HepG2 (cell line): ENCODE data around the gene TNPO3. TPM values are rescaled to one million over a fixed set of nuclear protein-coding genes. Genes with fewer than 3 reads are reported as not detected.

Experiments
- ATAC-seq: fragments of 200-7000 bp; cut with Tn5 transposase; 3 replicates; pipeline ENCODE4 v1.9.1; 2020; ENCODE audit warnings: mild to moderate bottlenecking, moderate library complexity
- BruUV-seq: library from RNA; stranded (reverse); fragments of 400-500 nt; replicated peaks from 2 replicates; lab custom pipeline; 2021; lab: Mats Ljungman, UMichigan
- CTCF ChIA-PET: fragments of 300-600 bp; formaldehyde crosslinking; extraction: SDS; loops from one replicate; lab custom pipeline; 2021; ENCODE audit warnings: low total read pairs, inconsistent platforms, low intra/inter-chr PET ratio; lab: Yijun Ruan, JAX
- POLR2A ChIA-PET: fragments of 350-600 bp; sonication (Branson Sonifier 250); formaldehyde crosslinking; loops from one replicate; lab custom pipeline; 2020; ENCODE audit warnings: antibody characterized with exemption, inconsistent platforms; lab: Yijun Ruan, JAX
- DNase-seq: peaks from one replicate; pipeline ENCODE4 v3.0.0-alpha.2; 2015; ENCODE audit warnings: low spot score
- FAIRE-seq: peaks from 3 replicates; lab custom pipeline; 2011; peaks lifted over from hg19 to GRCh38; lab: Jason Lieb, UNC
- H2AFZ ChIP-seq: one replicate; pipeline ENCODE4 v1.6.1; 2011; ENCODE audit warnings: low read length, inconsistent platforms
- H3K27ac ChIP-seq: fragments of 300-600 bp; 3 replicates; pipeline ENCODE4 v1.8.0; 2011; ENCODE audit warnings: mixed run types, mild to moderate bottlenecking, mixed read lengths, low read length, inconsistent platforms; ENCODE audit not compliant: insufficient read depth; ENCODE audit errors: extremely low read length
- H3K27me3 ChIP-seq, 2 experiments: fragments of 200-600 bp in 1 of 2; 2 replicates in 1 of 2; 3 replicates in 1 of 2; pipeline versions ENCODE4 v1.6.0 to v1.8.0; 2011; ENCODE audit warnings: low read length in 2 of 2, mild to moderate bottlenecking in 2 of 2, moderate library complexity in 2 of 2, inconsistent platforms in 1 of 2; ENCODE audit not compliant: insufficient read depth in 2 of 2, control insufficient read depth in 1 of 2
- H3K36me3 ChIP-seq, 2 experiments: fragments of 200-600 bp in 1 of 2; replicated peaks in 1 of 2; 2 replicates in 1 of 2; 3 replicates in 1 of 2; pipeline versions ENCODE4 v1.5.1 to v1.8.0; 2011; ENCODE audit warnings: low read length in 2 of 2, inconsistent platforms in 1 of 2; ENCODE audit not compliant: insufficient read depth in 2 of 2, control insufficient read depth in 1 of 2
- H3K4me1 ChIP-seq: 2 replicates; pipeline ENCODE4 v1.5.1; 2012; ENCODE audit warnings: low read length, inconsistent platforms; ENCODE audit not compliant: insufficient read depth
- H3K4me2 ChIP-seq: 2 replicates; pipeline ENCODE4 v1.6.0; 2011; ENCODE audit warnings: low read depth, low read length, inconsistent platforms
- H3K4me3 ChIP-seq, 3 experiments: fragments of 200-600 bp in 1 of 3; sonication (generic), shearing (Covaris generic) in 1 of 3; replicated peaks in 1 of 3; 2 replicates each; pipeline ENCODE4 v1.5.1; 2011 to 2016; ENCODE audit warnings: low read length in 3 of 3, inconsistent platforms in 2 of 3, low read depth in 2 of 3, mild to moderate bottlenecking in 2 of 3, control low read depth in 1 of 3, mixed read lengths in 1 of 3; ENCODE audit not compliant: insufficient read depth in 1 of 3
- H3K79me2 ChIP-seq: one replicate; pipeline ENCODE4 v1.6.1; 2011; ENCODE audit warnings: low read length, inconsistent platforms; ENCODE audit not compliant: insufficient read depth
- H3K9ac ChIP-seq: 2 replicates; pipeline ENCODE4 v1.6.0; 2011; ENCODE audit warnings: mild to moderate bottlenecking, low read depth, low read length, inconsistent platforms; ENCODE audit not compliant: insufficient read depth
- H3K9me3 ChIP-seq: 2 replicates; pipeline ENCODE4 v1.5.1; 2012; ENCODE audit warnings: mild to moderate bottlenecking, low read length
- H4K20me1 ChIP-seq: 2 replicates; pipeline ENCODE4 v1.6.0; 2011; ENCODE audit warnings: inconsistent platforms, mild to moderate bottlenecking, low read length, moderate library complexity; ENCODE audit not compliant: insufficient read depth
- HOXA3 ChIP-seq: sonication (generic); formaldehyde crosslinking; IDR thresholded peaks from 2 replicates; pipeline ENCODE4 v1.5.0; 2020; ENCODE audit warnings: missing genetic modification reagents
- LCORL ChIP-seq, 2 experiments: fragments of 450-650 bp in 1 of 2; sonication (generic) in 1 of 2; formaldehyde crosslinking in 1 of 2; IDR thresholded peaks; 2 replicates each; pipeline versions ENCODE4 v1.5.0 to v1.6.1; 2017 to 2020; ENCODE audit warnings: antibody characterized with exemption in 1 of 2, missing genetic modification reagents in 1 of 2
- MYPOP ChIP-seq: sonication (generic); formaldehyde crosslinking; IDR thresholded peaks from 2 replicates; pipeline ENCODE4 v1.8.1; 2023; ENCODE audit warnings: mild to moderate bottlenecking, moderate library complexity, missing genetic modification reagents
- TMF1 ChIP-seq: sonication (generic); formaldehyde crosslinking; IDR thresholded peaks from 2 replicates; pipeline ENCODE4 v1.8.1; 2022; ENCODE audit warnings: low read depth, missing genetic modification reagents
- ZBTB33 ChIP-seq: sonication (generic); formaldehyde crosslinking; IDR thresholded peaks from 2 replicates; pipeline ENCODE4 v1.4.0; 2020; ENCODE audit warnings: missing genetic modification reagents
- ZNF33B ChIP-seq: sonication (generic); formaldehyde crosslinking; IDR thresholded peaks from 2 replicates; pipeline ENCODE4 v1.5.1; 2020; ENCODE audit warnings: mild to moderate bottlenecking, missing genetic modification reagents
- ZNF768 ChIP-seq: sonication (generic); formaldehyde crosslinking; IDR thresholded peaks from 2 replicates; pipeline ENCODE4 v1.4.0; 2020; ENCODE audit warnings: missing genetic modification reagents
- ZNF816 ChIP-seq: sonication (generic); formaldehyde crosslinking; IDR thresholded peaks from 2 replicates; pipeline ENCODE4 v1.8.0; 2022; ENCODE audit warnings: missing genetic modification reagents, mild to moderate bottlenecking, borderline replicate concordance
- WGBS: methylation state at CpG from one replicate; pipeline ENCODE4 v1.1.6; 2017; ENCODE audit warnings: low lambda C conversion rate; 5-methylcytosine and 5-hydroxymethylcytosine counted together
- in situ Hi-C: cut with HindIII; loops from 2 replicates; pipeline ENCODE4 v1.10.0; 2017; ENCODE audit warnings: low pct_unique_long_range_greater_than_20kb; ENCODE audit not compliant: extremely low pct_ligation_motif_present
- intact Hi-C: fragments of 100-400 bp; cut with micrococcal nuclease; formaldehyde crosslinking; loops from one replicate; pipeline ENCODE4 v1.10.0; 2022; ENCODE audit not compliant: unreplicated experiment
- polyA plus RNA-seq, 8 experiments: library from polyadenylated mRNA; depleted of rRNA in 3 of 8; stranded (reverse) in 7 of 8; unstranded in 1 of 8; fragments of >200 nt; fragmentation: Illumina TruSeq in 4 of 8; extraction: Trizol in 4 of 8; gene quantifications; 2 replicates each; pipeline versions ENCODE4 v1.2.1 to v1.2.3, GENCODE V29; 2011 to 2016; ENCODE audit warnings: low read depth in 4 of 8, missing spikeins in 1 of 8, mixed read lengths in 1 of 8; ENCODE audit not compliant: insufficient read depth in 1 of 8
- total RNA-seq, 5 experiments: library from RNA; depleted of rRNA; stranded (reverse); fragments of >200 nt; fragmentation: Illumina TruSeq; extraction: Trizol; gene quantifications; 2 replicates each; pipeline ENCODE4 v1.2.3, GENCODE V29; 2016; ENCODE audit warnings: low read depth in 1 of 5
- TF ChIP-seq, protein P1 (sequence below): IDR thresholded peaks from 2 replicates; pipeline ENCODE4 v1.6.1; 2016
- TF ChIP-seq, protein P2 (sequence below): IDR thresholded peaks from 2 replicates; pipeline ENCODE4 v1.6.1; 2016; ENCODE audit warnings: low read depth

TNPO3 gene
- total and polyA plus RNA-seq, 2 of the 13 experiments (the other 11 are each of a cell fraction or from before 2014, with no cell fraction given), result 23.8 to 44.6 TPM

- Histone ChIP-seq H3K9me3 (no peaks in the 10 kb centered on the region), H4K20me1 (0 out of 2 replicates have a peak, but pooled peaks cover 5% of the 10 kb centered on the region), H3K36me3 (no peaks in the 10 kb centered on the region), H3K4me2 (peak overlapping the region; percentile 92), H3K27ac (no peak overlapping the region), H3K27me3 (no peaks in the 10 kb centered on the region; a peak in 1 of 5 replicates), H3K4me1 (peaks cover 32% of the 10 kb centered on the region), H2AFZ (no peak overlapping the region), H3K4me3 (peak overlapping the region in 2 of 3 experiments; percentile 94 to 99; a peak in 3 of 6 replicates), H3K79me2 (peaks cover 37% of the 10 kb centered on the region), H3K9ac (peak overlapping the region; percentile 97; the same call in 1 of the 2 replicates)
- intact Hi-C loops (loop anchor here (1.0 to 5.0 kb wide), 2 partner anchors 33 to 46 kb away; no protein-coding TSS in a partner anchor), in situ Hi-C loops (no loop called here)
- no peak for FAIRE-seq
- 96% methylated on average over 14 of the region's 22 CpGs for WGBS
- no peak for ATAC-seq
- TF ChIP-seq ZBTB33 (CRISPR knock-in tag) (0 out of 2 replicates have a peak, but pooled peaks have one; percentile 23), ZNF768 (CRISPR knock-in tag) (no peak)
- BruUV-seq, result no TSS peak
- CTCF ChIA-PET, result no interaction called here
- POLR2A ChIA-PET, result interaction anchor here (0.9 to 3.5 kb wide), 2 partner anchors 9 to 36 kb away, joined by 3 to 13 read pairs; no protein-coding TSS in a partner anchor
- DNase-seq, result no peak
Observed at GRCh38 chr7:129055861-129056464, 1.1 kb upstream of the TNPO3 start.

GRCh38 chr7:129055294-129055816 is 444 bp upstream of the TNPO3 start:
- Histone ChIP-seq H4K20me1 (0 out of 2 replicates have a peak, but pooled peaks cover 5% of the 10 kb centered on the region), H3K79me2 (peaks cover 43% of the 10 kb centered on the region), H3K9ac (peak overlapping the region; percentile 97), H3K27ac (peak overlapping the region; percentile 100), H3K4me1 (peaks cover 38% of the 10 kb centered on the region), H3K4me3 (peak overlapping the region; percentile 91 to 99 (median 94)), H3K27me3 (no peaks in the 10 kb centered on the region; a peak in 1 of 5 replicates), H3K36me3 (no peaks in the 10 kb centered on the region), H3K9me3 (no peaks in the 10 kb centered on the region), H3K4me2 (peak overlapping the region; percentile 92), H2AFZ (peak overlapping the region; percentile 79)
- WGBS, result 6% methylated on average over 9 of the region's 9 CpGs
- DNase-seq (no peak), ATAC-seq (peak; percentile 62), FAIRE-seq (no peak)
- ChIA-PET CTCF (no interaction called here), POLR2A (interaction anchor here (0.9 to 3.5 kb wide), 3 partner anchors 10 to 36 kb away, joined by 3 to 13 read pairs (median 4); no protein-coding TSS in a partner anchor)
- intact Hi-C loops (loop anchor here (1.0 to 5.0 kb wide), 2 partner anchors 34 to 47 kb away; no protein-coding TSS in a partner anchor), in situ Hi-C loops (no loop called here)
- BruUV-seq, result TSS peak; percentile 89
- TF ChIP-seq ZNF33B (0 out of 2 replicates have a peak, but pooled peaks have one; percentile 0), HOXA3 (CRISPR knock-in tag) (no peak), MYPOP (CRISPR knock-in tag) (peak; percentile 5; the same call in 1 of the 2 replicates), TMF1 (CRISPR knock-in tag) (no peak), LCORL (IDR thresholded peaks at IDR 0.05) (no peak), LCORL (CRISPR knock-in tag; IDR thresholded peaks at IDR 0.05) (0 out of 2 replicates have a peak, but pooled peaks have one; percentile 8), ZNF816 (CRISPR knock-in tag) (0 out of 2 replicates have a peak, but pooled peaks have one; percentile 7)
- TF ChIP-seq, protein P1, sequence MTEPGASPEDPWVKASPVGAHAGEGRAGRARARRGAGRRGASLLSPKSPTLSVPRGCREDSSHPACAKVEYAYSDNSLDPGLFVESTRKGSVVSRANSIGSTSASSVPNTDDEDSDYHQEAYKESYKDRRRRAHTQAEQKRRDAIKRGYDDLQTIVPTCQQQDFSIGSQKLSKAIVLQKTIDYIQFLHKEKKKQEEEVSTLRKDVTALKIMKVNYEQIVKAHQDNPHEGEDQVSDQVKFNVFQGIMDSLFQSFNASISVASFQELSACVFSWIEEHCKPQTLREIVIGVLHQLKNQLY, result 0 out of 2 replicates have a peak, but pooled peaks have one; percentile 1
- TF ChIP-seq, protein P2, sequence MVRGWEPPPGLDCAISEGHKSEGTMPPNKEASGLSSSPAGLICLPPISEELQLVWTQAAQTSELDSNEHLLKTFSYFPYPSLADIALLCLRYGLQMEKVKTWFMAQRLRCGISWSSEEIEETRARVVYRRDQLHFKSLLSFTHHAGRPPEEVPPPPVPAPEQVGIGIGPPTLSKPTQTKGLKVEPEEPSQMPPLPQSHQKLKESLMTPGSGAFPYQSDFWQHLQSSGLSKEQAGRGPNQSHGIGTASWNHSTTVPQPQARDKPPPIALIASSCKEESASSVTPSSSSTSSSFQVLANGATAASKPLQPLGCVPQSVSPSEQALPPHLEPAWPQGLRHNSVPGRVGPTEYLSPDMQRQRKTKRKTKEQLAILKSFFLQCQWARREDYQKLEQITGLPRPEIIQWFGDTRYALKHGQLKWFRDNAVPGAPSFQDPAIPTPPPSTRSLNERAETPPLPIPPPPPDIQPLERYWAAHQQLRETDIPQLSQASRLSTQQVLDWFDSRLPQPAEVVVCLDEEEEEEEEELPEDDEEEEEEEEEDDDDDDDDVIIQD (CRISPR knock-in tag), result no peak
